ENCODE data around the gene ITGBL1. TPM values are rescaled to one million over a fixed set of nuclear protein-coding genes. Genes with fewer than 3 reads are reported as not detected.

The ITGBL1 gene
- total and polyA plus RNA-seq, 2 donors = 8.5 to 21.2 TPM

GRCh38 chr13:101511161-101511560 is 58.7 kb downstream of the ITGBL1 start:
- Histone ChIP-seq H3K4me3 (ENCODE audit: low read depth, low read length) (no peak overlapping the region), H3K36me3 (ENCODE audit: insufficient read depth) (no peaks in the 10 kb centered on the region), H3K27ac (ENCODE audit: low read depth) (no peak overlapping the region), H3K4me1 (ENCODE audit: insufficient read depth) (no peaks in the 10 kb centered on the region)
- no peak for DNase-seq (ENCODE audit: extremely low spot score)

GRCh38 chr13:101511766-101512165 is 59.3 kb downstream of the ITGBL1 start:
- no peak overlapping the region for H3K4me3 ChIP-seq (ENCODE audit: low read depth, low read length)
- WGBS = 86% methylated on average over 2 of the region's 2 CpGs
- no peak overlapping the region for H3K27ac ChIP-seq (ENCODE audit: low read depth)
- no peaks in the 10 kb centered on the region for H3K36me3 ChIP-seq (ENCODE audit: insufficient read depth)
- no peak for DNase-seq (ENCODE audit: extremely low spot score)
- no peaks in the 10 kb centered on the region for H3K4me1 ChIP-seq (ENCODE audit: insufficient read depth)

GRCh38 chr13:101512650-101513049 is 60.2 kb downstream of the ITGBL1 start:
- Histone ChIP-seq H3K4me1 (ENCODE audit: insufficient read depth) (no peaks in the 10 kb centered on the region), H3K4me3 (ENCODE audit: low read depth, low read length) (no peak overlapping the region), H3K36me3 (ENCODE audit: insufficient read depth) (no peaks in the 10 kb centered on the region), H3K27ac (ENCODE audit: low read depth) (no peak overlapping the region)
- DNase-seq (ENCODE audit: extremely low spot score) = no peak
- 28% methylated on average over 1 of the region's 1 CpG for WGBS

GRCh38 chr13:101514100-101514499 is 61.6 kb downstream of the ITGBL1 start:
- Histone ChIP-seq H3K4me3 (ENCODE audit: low read depth, low read length) (no peak overlapping the region), H3K36me3 (ENCODE audit: insufficient read depth) (no peaks in the 10 kb centered on the region), H3K27ac (ENCODE audit: low read depth) (no peak overlapping the region), H3K4me1 (ENCODE audit: insufficient read depth) (no peaks in the 10 kb centered on the region)
- DNase-seq (ENCODE audit: extremely low spot score) = no peak
- 45% methylated on average over 1 of the region's 1 CpG for WGBS

- no peak overlapping the region for H3K27ac ChIP-seq (ENCODE audit: low read depth)
- no peaks in the 10 kb centered on the region for H3K36me3 ChIP-seq (ENCODE audit: insufficient read depth)
- no peak overlapping the region for H3K4me3 ChIP-seq (ENCODE audit: low read depth, low read length)
- H3K4me1 ChIP-seq (ENCODE audit: insufficient read depth) = no peaks in the 10 kb centered on the region
- DNase-seq (ENCODE audit: extremely low spot score) = no peak
Measured at GRCh38 chr13:101514695-101515275, 62.3 kb downstream of the ITGBL1 start.

GRCh38 chr13:101515504-101515903 is 63.0 kb downstream of the ITGBL1 start:
- H3K4me3 ChIP-seq (ENCODE audit: low read depth, low read length) = no peak overlapping the region
- no peak overlapping the region for H3K27ac ChIP-seq (ENCODE audit: low read depth)
- H3K36me3 ChIP-seq (ENCODE audit: insufficient read depth) = no peaks in the 10 kb centered on the region
- no peaks in the 10 kb centered on the region for H3K4me1 ChIP-seq (ENCODE audit: insufficient read depth)
- WGBS = 90% methylated on average over 3 of the region's 3 CpGs
- no peak for DNase-seq (ENCODE audit: extremely low spot score)

- Histone ChIP-seq H3K27ac (ENCODE audit: low read depth) (no peak overlapping the region), H3K4me1 (ENCODE audit: insufficient read depth) (no peaks in the 10 kb centered on the region), H3K36me3 (ENCODE audit: insufficient read depth) (no peaks in the 10 kb centered on the region), H3K4me3 (ENCODE audit: low read depth, low read length) (no peak overlapping the region)
- WGBS = 51% methylated on average over 2 of the region's 2 CpGs
- DNase-seq (ENCODE audit: extremely low spot score) = no peak
Measured at GRCh38 chr13:101516262-101516661, 63.8 kb downstream of the ITGBL1 start.

- no peak for DNase-seq (ENCODE audit: extremely low spot score)
- WGBS = 79% methylated on average over 4 of the region's 4 CpGs
Measured at GRCh38 chr13:101520672-101521071, 68.2 kb downstream of the ITGBL1 start.

GRCh38 chr13:101521371-101521770 is 68.9 kb downstream of the ITGBL1 start:
- Histone ChIP-seq H3K4me3 (ENCODE audit: low read depth, low read length) (no peak overlapping the region), H3K4me1 (ENCODE audit: insufficient read depth) (no peaks in the 10 kb centered on the region), H3K36me3 (ENCODE audit: insufficient read depth) (no peaks in the 10 kb centered on the region), H3K27ac (ENCODE audit: low read depth) (no peak overlapping the region)
- 74% methylated on average over 6 of the region's 6 CpGs for WGBS
- DNase-seq (ENCODE audit: extremely low spot score) = no peak

More at GRCh38 chr13:101520672-101521071, 68.2 kb downstream of the ITGBL1 start:
- Histone ChIP-seq H3K4me1 (ENCODE audit: insufficient read depth) (no peaks in the 10 kb centered on the region), H3K27ac (ENCODE audit: low read depth) (no peak overlapping the region), H3K36me3 (ENCODE audit: insufficient read depth) (no peaks in the 10 kb centered on the region), H3K4me3 (ENCODE audit: low read depth, low read length) (no peak overlapping the region)

- 62% methylated on average over 5 of the region's 5 CpGs for WGBS
- no peaks in the 10 kb centered on the region for H3K4me1 ChIP-seq (ENCODE audit: insufficient read depth)
- no peak for DNase-seq (ENCODE audit: extremely low spot score)
Measured at GRCh38 chr13:101522607-101523006, 70.1 kb downstream of the ITGBL1 start.

GRCh38 chr13:101523154-101524131 is 71.0 kb downstream of the ITGBL1 start:
- H3K4me1 ChIP-seq (ENCODE audit: insufficient read depth) = no peaks in the 10 kb centered on the region
- no peak overlapping the region for H3K4me3 ChIP-seq (ENCODE audit: low read depth, low read length)
- H3K36me3 ChIP-seq (ENCODE audit: insufficient read depth) = no peaks in the 10 kb centered on the region
- WGBS = 34% methylated on average over 8 of the region's 8 CpGs
- no peak for DNase-seq (ENCODE audit: extremely low spot score)
- H3K27ac ChIP-seq (ENCODE audit: low read depth) = no peak overlapping the region

More at GRCh38 chr13:101522607-101523006, 70.1 kb downstream of the ITGBL1 start:
- Histone ChIP-seq H3K36me3 (ENCODE audit: insufficient read depth) (no peaks in the 10 kb centered on the region), H3K27ac (ENCODE audit: low read depth) (no peak overlapping the region), H3K4me3 (ENCODE audit: low read depth, low read length) (no peak overlapping the region)

- no peak for DNase-seq (ENCODE audit: extremely low spot score)
- Histone ChIP-seq H3K4me3 (ENCODE audit: low read depth, low read length) (no peak overlapping the region), H3K27ac (ENCODE audit: low read depth) (no peak overlapping the region), H3K4me1 (ENCODE audit: insufficient read depth) (no peaks in the 10 kb centered on the region), H3K36me3 (ENCODE audit: insufficient read depth) (no peaks in the 10 kb centered on the region)
Measured at GRCh38 chr13:101527130-101527529, 74.7 kb downstream of the ITGBL1 start.

GRCh38 chr13:101529422-101529821 is 76.9 kb downstream of the ITGBL1 start:
- WGBS = 32% methylated on average over 4 of the region's 4 CpGs
- no peak for DNase-seq (ENCODE audit: extremely low spot score)
- Histone ChIP-seq H3K4me3 (ENCODE audit: low read depth, low read length) (no peak overlapping the region), H3K27ac (ENCODE audit: low read depth) (no peak overlapping the region), H3K4me1 (ENCODE audit: insufficient read depth) (no peaks in the 10 kb centered on the region), H3K36me3 (ENCODE audit: insufficient read depth) (no peaks in the 10 kb centered on the region)

- H3K36me3 ChIP-seq (ENCODE audit: insufficient read depth) = no peaks in the 10 kb centered on the region
- no peaks in the 10 kb centered on the region for H3K4me1 ChIP-seq (ENCODE audit: insufficient read depth)
- H3K4me3 ChIP-seq (ENCODE audit: low read depth, low read length) = no peak overlapping the region
- H3K27ac ChIP-seq (ENCODE audit: low read depth) = no peak overlapping the region
- DNase-seq (ENCODE audit: extremely low spot score) = no peak
Measured at GRCh38 chr13:101530293-101530692, 77.8 kb downstream of the ITGBL1 start.
